GM18873 (cell line): ENCODE measurements around the gene DNAJB8.

Source experiments
- ATAC-seq: cut with Tn5 transposase; IDR thresholded peaks from one replicate; pipeline ENCODE4 v1.9.1; 2021; ENCODE audit warnings: mild to moderate bottlenecking, moderate library complexity, moderate number of reproducible peaks; ENCODE audit not compliant: unreplicated experiment, low FRiP score

DNAJB8 gene

GRCh38 chr3:128495435-128495970 is 28.8 kb upstream of the DNAJB8 start:
- no peak for ATAC-seq

DNA sequence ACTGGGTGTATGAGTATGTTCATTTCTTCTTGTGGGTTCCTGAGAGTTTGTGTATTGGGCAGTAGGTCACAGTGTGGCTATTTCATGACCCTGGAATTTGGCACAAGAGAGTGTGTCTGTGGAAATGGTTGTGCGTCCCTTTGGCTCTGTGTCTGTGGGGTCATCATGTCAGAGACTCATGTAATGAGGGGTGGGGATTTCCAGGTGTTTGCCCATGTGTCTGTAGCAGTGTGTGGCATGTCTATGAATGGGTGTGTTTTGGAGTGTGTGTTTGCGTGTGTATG is 27.6 kb upstream of the DNAJB8 start:
- ATAC-seq: no peak

GRCh38 chr3:128493570-128494366 is 27.1 kb upstream of the DNAJB8 start:
- no peak for ATAC-seq

DNA sequence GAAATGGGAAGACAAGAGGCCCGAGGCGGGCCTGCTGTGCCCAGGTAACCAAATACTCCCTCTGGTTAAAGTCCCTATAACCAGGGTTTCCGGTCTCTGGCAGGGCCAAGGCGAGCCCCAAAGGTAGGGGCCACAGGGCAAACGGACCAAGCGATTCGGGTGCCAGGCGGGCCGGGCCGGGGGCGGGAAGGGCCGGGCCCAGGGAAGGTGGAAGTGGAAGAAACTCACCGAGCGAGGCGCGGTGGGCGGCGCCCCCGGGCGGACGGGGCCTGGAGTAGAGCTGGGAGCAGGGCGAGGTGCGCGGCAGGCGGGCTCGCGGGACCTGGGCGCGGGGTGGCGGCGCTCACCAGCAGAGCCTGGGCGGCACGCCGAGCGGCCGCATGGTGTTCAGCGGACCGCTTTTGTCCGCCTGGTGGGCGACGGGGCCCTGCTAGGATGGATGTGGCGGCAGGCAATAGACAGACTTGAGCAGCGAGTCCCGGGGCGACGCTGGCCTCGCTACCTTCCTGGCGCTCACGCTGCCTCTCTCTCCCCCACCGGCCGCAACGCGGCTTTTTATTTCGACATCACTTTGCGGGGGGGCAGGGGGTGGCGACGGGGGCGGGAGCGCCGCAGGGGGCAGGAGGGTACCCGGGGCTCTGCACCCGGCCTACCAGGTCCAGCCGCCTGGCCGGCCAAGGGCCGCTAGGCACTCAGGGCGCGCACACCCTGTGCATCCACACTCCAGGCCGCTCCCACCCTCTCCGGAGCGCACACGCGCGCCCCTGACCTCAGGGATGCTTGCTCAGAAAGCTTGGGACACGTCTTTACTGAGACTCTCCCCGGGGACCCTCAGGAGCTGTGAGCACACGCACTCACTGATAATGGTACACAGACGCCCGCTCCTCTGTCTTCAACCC is 26.2 kb upstream of the DNAJB8 start, which contains the start of gene GATA2:
GATA2 (minus strand) TSS at position 531 of the 899 bp plus-strand sequence. CDS start 6,170 bp downstream, outside the sequence.
- no peak for ATAC-seq

- ATAC-seq: no peak
Measured at GRCh38 chr3:128491941-128492670, 25.4 kb upstream of the DNAJB8 start.

- no peak for ATAC-seq
Measured at GRCh38 chr3:128491691-128491940, 24.9 kb upstream of the DNAJB8 start.

GRCh38 chr3:128490915-128491690 is 24.4 kb upstream of the DNAJB8 start:
- ATAC-seq: no peak

- ATAC-seq: no peak
Measured at GRCh38 chr3:128490650-128490914, 23.9 kb upstream of the DNAJB8 start.

DNA sequence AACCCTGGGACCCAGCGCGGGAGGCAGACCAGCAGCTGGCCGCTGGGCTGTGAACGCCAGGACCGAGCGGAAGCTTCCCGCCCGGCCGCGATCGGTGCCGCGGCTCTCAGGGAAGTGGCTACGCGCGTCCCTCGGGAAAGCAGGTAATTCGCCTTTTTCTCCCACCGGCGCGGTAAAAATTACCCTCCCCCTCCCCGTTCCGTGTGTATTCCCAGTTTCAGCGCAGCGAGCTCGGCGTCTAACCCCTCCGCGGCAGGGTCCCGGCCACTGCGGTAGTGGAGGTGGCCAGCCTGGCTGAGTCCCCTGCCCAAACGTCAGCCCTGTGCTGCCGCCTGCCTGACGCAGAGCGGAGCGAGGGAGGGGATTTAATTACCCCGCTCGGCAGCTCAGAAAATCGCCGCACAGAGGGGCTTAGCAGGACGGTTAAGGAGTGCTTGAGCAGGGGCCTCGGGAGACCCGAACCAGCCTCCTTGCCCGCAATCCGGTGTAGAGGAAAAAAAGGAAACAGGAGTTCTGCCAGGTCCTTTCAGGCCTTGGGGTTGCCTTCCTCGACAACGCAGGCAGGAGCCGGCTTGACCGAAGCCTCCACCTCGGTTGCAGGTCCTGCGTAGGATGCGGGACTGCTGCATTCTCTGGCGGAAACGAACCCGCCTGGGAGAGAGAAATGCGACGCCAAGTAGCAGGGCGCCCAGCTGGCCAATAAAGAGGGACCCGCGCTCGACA is 23.4 kb upstream of the DNAJB8 start:
- ATAC-seq: no peak

GRCh38 chr3:128489674-128489926 is 22.9 kb upstream of the DNAJB8 start:
- ATAC-seq: no peak

GRCh38 chr3:128488991-128489673 is 22.4 kb upstream of the DNAJB8 start:
- no peak for ATAC-seq

DNA sequence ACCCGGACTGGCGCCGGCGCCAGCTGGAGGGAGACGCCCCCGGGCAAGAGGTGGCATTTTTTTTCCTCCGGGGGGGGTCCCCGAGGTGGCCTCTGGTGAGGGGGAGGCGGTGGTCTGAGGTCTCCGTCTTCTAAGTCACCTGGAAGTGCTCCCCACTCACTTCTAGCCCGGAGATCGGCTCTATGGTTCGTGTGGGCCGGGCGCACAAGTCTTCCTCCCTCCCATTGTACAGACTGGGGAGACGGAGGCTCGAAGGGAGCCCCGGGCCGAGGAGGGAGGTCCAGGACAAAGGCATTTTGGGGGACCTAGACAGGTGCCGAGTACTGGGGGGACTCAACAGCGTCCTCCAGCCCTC is 21.9 kb upstream of the DNAJB8 start:
- no peak for ATAC-seq

DNA sequence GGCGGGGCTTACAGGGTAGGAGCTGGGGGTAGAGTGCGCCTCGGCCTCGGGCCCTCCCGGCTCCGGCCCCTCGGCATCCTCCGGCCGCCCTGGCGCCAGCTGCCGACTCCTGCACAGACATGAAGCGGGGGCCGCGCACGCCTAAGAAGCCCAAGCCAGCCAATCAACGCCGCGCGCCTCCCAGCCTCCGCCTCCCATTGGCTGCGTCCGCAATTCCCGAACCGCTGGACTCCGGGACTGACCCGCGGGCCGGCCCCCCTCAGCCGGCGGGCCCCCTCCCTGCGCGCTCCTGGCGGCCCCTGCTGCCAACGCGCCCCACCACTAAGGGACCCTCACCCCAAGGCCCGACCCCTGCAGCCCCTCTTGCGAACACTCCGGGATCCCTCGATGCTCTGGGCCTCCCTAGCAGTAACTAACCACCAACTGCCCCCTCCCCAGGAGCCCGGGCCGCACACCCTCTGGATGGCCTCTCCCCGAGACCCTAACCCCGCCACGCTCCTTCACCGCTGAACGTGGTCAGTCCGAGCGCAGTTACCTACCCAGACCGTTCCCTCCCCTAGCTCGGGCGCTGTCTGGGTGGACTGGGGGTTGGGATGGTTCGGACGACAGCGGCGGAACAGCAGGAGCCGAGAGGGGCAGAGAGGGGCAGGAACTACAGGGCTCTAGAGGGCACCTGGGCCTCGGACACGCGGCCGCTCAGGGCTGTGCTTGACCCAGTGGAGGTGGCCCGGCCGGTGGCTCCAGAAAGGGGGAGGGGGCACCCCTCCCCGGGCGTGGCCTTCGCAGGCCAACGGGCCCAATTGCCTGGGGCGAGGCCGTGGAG is 21.3 kb upstream of the DNAJB8 start:
- ATAC-seq: no peak

DNA sequence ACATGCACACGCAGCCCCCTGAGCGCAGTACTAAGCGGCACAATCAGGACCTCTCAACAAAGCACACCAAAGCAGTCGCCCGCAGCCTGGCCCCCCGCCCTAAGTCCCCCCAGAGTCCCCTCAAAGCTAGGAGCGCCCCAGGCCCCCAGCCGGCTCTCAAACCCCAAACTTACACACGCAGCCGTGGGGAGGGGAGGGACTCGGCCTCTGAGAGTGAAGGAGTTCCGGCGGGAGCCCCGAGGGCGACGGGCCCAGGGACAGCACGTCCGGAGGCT is 20.8 kb upstream of the DNAJB8 start:
- no peak for ATAC-seq

DNA sequence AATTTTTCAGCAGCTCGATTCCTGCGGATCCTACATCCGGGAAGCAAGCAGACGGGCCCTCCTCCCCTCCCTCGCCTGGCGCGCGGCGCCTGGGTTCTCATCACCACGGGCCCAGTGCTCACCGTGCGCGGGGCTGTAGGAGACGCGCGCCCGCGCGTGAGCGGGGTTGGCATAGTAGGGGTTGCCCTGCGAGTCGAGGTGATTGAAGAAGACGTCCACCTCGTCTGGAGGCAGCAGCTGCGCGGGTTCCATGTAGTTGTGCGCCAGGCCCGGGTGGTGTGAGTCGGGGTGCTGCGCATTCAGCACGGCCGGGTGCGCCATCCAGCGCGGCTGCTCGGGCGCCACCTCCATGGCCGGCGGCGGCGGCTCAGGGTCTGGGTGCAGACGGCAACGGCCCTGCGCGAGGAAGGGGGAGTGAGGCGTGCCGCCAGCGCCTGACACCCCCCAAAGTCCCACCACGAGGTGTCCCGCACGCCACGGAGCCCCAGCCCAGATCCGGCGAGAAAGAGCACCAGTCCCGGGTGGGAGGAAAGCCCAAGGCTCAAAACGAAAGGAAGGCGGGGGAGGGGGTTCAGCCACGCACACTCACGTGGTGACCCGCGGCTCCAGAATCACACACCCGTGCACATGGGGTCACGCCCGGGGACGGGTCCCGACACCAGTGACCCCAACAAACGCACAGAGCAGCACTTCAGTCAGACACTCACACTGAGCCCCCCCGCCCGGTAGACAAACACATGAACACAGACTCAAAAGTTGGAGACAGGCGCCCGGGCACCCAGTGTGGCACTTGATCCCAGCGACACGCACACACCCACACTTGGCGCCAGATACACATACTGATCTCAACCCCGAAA is 20.2 kb upstream of the DNAJB8 start:
- no peak for ATAC-seq

- no peak for ATAC-seq
Measured at GRCh38 chr3:128486205-128486628, 19.5 kb upstream of the DNAJB8 start.

GRCh38 chr3:128485282-128486204 is 18.9 kb upstream of the DNAJB8 start:
- no peak for ATAC-seq
